Heart left ventricle (tissue), 13 donors: Measurements from ENCODE around the gene SZRD1.

Source experiments
- POLR2A ChIP-seq, 2 donors: fragments of 450-650 bp; IDR thresholded peaks; one replicate each; pipeline ENCODE4 v1.6.1; 2017; ENCODE audit warnings: antibody characterized with exemption in 2 of 2, mild to moderate bottlenecking in 2 of 2, moderate library complexity in 2 of 2
- TF ChIP-seq, protein P1 (sequence below), 12 donors: fragments of 200-600 bp; sonication (generic) in 4 of 12; IDR thresholded peaks; one replicate each; pipeline versions ENCODE4 v1.5.0 to v1.8.0; 2018 to 2022; ENCODE audit warnings: antibody characterized with exemption in 12 of 12, mild to moderate bottlenecking in 5 of 12
- donor health status: ischemic (EF 13 %, LVEDD 7.1; RV severe dilation, severe dysfunction).
- donor health status: DM: no; HTN: yes; CAD: no.
- donor health status: DM: no; HTN: no; CAD: no.
- donor health status: ischemic (EF 25% LVEDD 6.9; RV normal size, moderate dysfunction).
- donor health status: ischemic (EF 25% LVEDD 5.7; RV mildly dilated, moderate dysfunction).
- donor health status: ischemic (EF 35%, LVEDD 5.7; RV mildly dilated, moderate dysfunction).
- donor health status: nonischemic (EF 11% LVEDD 7.7; RV severe dilation, severe dysfunction).
- donor health status: DM: yes; HTN: yes; CAD: no.
- donor health status: PGD.
- donor health status: ischemic (EF 29% LVEDD 5.4; RV normal size, mild dysfunction).
- donor health status: nonischemic (EF 23%, LVEDD 6.1; RV moderate dilation, normal function).

DNA sequence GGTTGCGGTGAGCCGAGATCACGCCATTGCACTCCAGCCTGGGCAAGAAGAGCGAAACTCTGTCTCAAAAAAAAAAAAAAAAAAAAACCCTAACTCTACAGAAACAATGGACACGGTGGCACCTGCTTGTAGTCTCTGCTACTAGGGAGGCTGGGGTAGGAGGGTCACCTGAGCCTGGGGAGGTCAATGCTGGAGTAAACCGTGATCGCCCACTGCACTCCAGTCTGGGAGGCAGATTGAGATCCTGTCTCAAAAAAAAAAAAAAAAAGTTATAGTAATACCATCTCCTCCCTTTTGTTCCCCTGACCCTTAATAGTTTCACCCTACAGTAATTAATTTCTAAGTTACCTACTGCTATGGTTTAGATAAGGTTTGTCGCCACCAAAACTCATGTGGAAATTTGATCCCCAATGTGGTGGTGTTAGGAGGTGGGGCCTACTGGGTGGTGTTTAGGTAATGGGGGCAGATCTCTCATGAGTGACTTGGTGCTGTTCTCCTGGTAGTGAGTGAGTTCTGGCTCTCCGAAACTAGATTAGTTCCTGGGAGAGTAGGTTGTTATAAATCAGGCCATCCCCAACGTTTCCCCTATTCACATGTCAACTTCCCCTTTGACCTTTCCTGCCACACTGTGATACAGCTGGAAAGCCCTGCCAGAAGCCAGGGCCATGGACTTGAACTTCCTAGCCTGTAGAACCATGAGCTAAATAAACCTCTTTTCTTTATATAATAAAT lies 24.5 kb upstream of the SZRD1 start:
- TF ChIP-seq, protein P1, sequence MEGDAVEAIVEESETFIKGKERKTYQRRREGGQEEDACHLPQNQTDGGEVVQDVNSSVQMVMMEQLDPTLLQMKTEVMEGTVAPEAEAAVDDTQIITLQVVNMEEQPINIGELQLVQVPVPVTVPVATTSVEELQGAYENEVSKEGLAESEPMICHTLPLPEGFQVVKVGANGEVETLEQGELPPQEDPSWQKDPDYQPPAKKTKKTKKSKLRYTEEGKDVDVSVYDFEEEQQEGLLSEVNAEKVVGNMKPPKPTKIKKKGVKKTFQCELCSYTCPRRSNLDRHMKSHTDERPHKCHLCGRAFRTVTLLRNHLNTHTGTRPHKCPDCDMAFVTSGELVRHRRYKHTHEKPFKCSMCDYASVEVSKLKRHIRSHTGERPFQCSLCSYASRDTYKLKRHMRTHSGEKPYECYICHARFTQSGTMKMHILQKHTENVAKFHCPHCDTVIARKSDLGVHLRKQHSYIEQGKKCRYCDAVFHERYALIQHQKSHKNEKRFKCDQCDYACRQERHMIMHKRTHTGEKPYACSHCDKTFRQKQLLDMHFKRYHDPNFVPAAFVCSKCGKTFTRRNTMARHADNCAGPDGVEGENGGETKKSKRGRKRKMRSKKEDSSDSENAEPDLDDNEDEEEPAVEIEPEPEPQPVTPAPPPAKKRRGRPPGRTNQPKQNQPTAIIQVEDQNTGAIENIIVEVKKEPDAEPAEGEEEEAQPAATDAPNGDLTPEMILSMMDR (IDR thresholded peaks at IDR 0.05) = no peak
- TF ChIP-seq POLR2A (IDR thresholded peaks at IDR 0.05) = no peak
